Mesodermal cell (in vitro differentiated cells): ENCODE measurements around the gene LYPLAL1.
"Not testable (repeated sequence)": the region's sequence is repeated elsewhere in the genome, so short reads cannot be mapped to it uniquely, and the experiment has no call there.

Experiments used
- H3K27ac ChIP-seq: 2 replicates; pipeline ENCODE4 v1.7.0; 2013; ENCODE audit warnings: mild to moderate bottlenecking, low read depth, low read length, moderate library complexity; ENCODE audit not compliant: severe bottlenecking
- H3K36me3 ChIP-seq: 2 replicates; pipeline ENCODE4 v1.7.1; 2013; ENCODE audit warnings: mild to moderate bottlenecking, low read length, moderate library complexity; ENCODE audit not compliant: control insufficient read depth, insufficient read depth
- H3K4me1 ChIP-seq: one replicate; pipeline ENCODE4 v1.7.1; 2013; ENCODE audit warnings: mild to moderate bottlenecking, low read length; ENCODE audit not compliant: insufficient read depth, control insufficient read depth, poor library complexity, severe bottlenecking
- H3K4me3 ChIP-seq: 2 replicates; pipeline ENCODE4 v1.7.0; 2013; ENCODE audit warnings: low read length, control low read depth, mild to moderate bottlenecking; ENCODE audit not compliant: insufficient read depth, poor library complexity, severe bottlenecking; ENCODE audit errors: extremely low read depth
- H3K9me3 ChIP-seq: 2 replicates; pipeline ENCODE4 v1.7.1; 2013; ENCODE audit warnings: mild to moderate bottlenecking, low read length, moderate library complexity; ENCODE audit not compliant: control insufficient read depth
- WGBS, 2 experiments: methylation state at CpG; one replicate each; pipeline ENCODE4 v1.1.5; 2013; ENCODE audit warnings: missing lambda C conversion rate in 2 of 2; ENCODE audit not compliant: insufficient coverage in 2 of 2; 5-methylcytosine and 5-hydroxymethylcytosine counted together

LYPLAL1 gene

DNA sequence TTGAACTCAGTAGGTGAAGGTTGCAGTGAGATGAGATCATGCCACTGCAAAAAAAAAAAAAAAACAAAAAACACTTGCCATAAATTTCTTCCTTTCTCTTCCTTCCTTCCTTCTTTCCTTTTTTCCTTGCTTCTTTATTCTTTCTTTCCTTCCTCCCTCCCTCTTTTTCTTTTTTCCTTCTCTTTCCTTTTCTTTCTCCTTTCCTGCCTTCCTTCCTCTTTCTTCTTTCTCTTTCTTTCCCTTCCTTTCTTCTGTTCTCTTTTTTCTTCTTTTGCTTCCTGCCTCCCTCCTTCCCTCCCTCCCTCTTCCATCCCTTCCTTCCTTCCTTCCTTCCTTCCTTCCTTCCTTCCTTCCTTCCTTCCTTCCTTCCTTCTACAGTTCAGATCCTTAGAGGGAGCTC, 71.2 kb downstream of the LYPLAL1 start:
- Histone ChIP-seq H3K36me3 (no peaks in the 10 kb centered on the region), H3K4me3 (no peak overlapping the region), H3K27ac (no peak overlapping the region), H3K4me1 (no peaks in the 10 kb centered on the region), H3K9me3 (no peaks in the 10 kb centered on the region)

DNA sequence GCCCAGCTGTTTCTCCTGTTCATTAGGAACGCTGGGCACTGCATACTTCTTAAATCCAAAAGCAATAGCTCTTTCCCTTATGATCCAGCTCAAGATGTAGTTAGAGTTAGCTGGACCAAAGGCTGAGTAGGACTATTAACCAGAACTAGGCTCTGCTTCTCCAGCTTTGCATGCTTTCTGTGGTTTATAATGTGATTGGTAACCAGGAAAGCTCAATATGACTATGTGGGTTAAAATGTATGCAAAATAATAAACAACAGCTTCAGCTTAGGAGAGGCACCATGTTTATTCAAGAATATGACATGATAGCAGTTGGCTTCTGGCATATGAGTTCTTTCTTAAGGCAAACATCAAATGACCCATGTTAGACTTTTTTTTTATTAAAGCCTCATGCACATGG, 73.8 kb downstream of the LYPLAL1 start:
- no peaks in the 10 kb centered on the region for H3K9me3 ChIP-seq
- no peaks in the 10 kb centered on the region for H3K36me3 ChIP-seq
- no peaks in the 10 kb centered on the region for H3K4me1 ChIP-seq
- no CpG with 5 or more reads among the region's 1 CpG for WGBS, 2 experiments
- no peak overlapping the region for H3K27ac ChIP-seq
- no peak overlapping the region for H3K4me3 ChIP-seq

- H3K27ac ChIP-seq, H3K9me3 ChIP-seq, H3K4me3 ChIP-seq, H3K4me1 ChIP-seq, H3K36me3 ChIP-seq: not testable (repeated sequence)
- WGBS, 2 experiments, result no CpG with 5 or more reads among the region's 2 CpGs
These were observed 76.8 kb downstream of the LYPLAL1 start for GRCh38 chr1:219250468-219250867.

DNA sequence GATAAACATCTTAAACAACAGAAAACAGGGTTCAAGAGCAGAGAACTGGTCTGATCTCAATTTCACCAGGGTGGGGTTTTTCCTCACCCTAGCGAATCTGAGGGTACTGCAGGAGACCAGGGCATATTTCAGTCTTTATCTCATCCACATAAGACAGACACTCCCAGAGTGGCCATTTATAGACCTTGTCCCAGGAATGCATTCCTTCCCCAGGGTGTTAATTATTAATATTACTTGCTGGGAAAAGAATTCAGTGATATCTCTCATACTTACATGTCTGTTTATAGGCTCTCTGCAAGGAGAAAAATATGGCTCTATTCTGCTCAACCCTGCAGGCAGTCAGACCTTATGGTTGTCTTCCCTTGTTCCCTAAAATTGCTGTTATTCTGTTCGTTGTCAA, 84.1 kb downstream of the LYPLAL1 start:
- no peaks in the 10 kb centered on the region for H3K4me1 ChIP-seq
- H3K36me3 ChIP-seq, result no peaks in the 10 kb centered on the region
- 90 to 100% methylated on average over 1 of the region's 2 CpGs for WGBS, 2 experiments
- H3K9me3 ChIP-seq, result peaks cover 7% of the 10 kb centered on the region
- H3K27ac ChIP-seq, result no peak overlapping the region
- no peak overlapping the region for H3K4me3 ChIP-seq

- WGBS, 2 experiments, result 83% methylated on average over 1 of the region's 2 CpGs; no CpG with 5 or more reads in 1 of the 2 experiments
- no peaks in the 10 kb centered on the region for H3K36me3 ChIP-seq
- peaks cover 5% of the 10 kb centered on the region for H3K4me1 ChIP-seq
- H3K4me3 ChIP-seq, result no peak overlapping the region
- no peak overlapping the region for H3K27ac ChIP-seq
- H3K9me3 ChIP-seq, result peaks cover 7% of the 10 kb centered on the region
These were observed 87.8 kb downstream of the LYPLAL1 start for GRCh38 chr1:219261454-219261853.
